ENCODE data around the gene FZD8. TPM values are rescaled to one million over a fixed set of nuclear protein-coding genes. Genes with fewer than 3 reads are reported as not detected.

FZD8 gene
- total RNA-seq, 1 experiment from 2014 or later = 13.8 TPM

DNA sequence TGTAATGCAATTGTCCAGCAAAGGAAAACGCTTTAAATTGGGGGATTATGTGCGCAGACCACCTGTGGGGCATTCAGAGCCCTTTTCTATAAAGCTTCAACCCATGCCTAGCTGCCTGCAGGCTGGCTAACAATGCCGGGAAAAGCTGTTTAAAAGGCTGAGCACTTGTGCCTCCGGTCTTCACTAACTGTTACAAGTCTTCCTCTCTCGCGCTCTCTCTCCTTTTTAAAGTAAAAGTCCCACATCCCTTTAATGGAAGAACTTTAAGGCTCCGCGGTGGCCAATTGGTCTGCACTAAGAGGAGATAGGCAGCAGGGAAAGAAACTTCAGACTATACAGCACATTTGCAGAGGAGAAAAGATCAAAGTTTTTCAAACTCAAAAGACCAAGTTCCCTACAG, 4.6 kb downstream of the FZD8 start:
- peak overlapping the region; percentile 48 for H3K4me2 ChIP-seq (ENCODE audit: insufficient read depth, insufficient read length, low read length)
- H2BK20ac ChIP-seq (ENCODE audit: low read depth, low read length, poor library complexity, severe bottlenecking) = no peak overlapping the region
- TF ChIP-seq, protein P1, sequence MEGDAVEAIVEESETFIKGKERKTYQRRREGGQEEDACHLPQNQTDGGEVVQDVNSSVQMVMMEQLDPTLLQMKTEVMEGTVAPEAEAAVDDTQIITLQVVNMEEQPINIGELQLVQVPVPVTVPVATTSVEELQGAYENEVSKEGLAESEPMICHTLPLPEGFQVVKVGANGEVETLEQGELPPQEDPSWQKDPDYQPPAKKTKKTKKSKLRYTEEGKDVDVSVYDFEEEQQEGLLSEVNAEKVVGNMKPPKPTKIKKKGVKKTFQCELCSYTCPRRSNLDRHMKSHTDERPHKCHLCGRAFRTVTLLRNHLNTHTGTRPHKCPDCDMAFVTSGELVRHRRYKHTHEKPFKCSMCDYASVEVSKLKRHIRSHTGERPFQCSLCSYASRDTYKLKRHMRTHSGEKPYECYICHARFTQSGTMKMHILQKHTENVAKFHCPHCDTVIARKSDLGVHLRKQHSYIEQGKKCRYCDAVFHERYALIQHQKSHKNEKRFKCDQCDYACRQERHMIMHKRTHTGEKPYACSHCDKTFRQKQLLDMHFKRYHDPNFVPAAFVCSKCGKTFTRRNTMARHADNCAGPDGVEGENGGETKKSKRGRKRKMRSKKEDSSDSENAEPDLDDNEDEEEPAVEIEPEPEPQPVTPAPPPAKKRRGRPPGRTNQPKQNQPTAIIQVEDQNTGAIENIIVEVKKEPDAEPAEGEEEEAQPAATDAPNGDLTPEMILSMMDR (conservative IDR thresholded peaks at IDR 0.05) = no peak
- no peak overlapping the region for H2AK5ac ChIP-seq (ENCODE audit: insufficient read length, low read length)
- H2AFZ ChIP-seq (ENCODE audit: low read length) = no peak overlapping the region
- H3K79me2 ChIP-seq (ENCODE audit: insufficient read depth, low read length) = no peaks in the 10 kb centered on the region
- H3K27me3 ChIP-seq (ENCODE audit: insufficient read depth, low read length) = peaks cover 6% of the 10 kb centered on the region; the same call in 1 of the 2 replicates
- Mint-ChIP-seq H3K36me3 (ENCODE audit: insufficient read depth in 1 of 3, low read depth in 3 of 3) (no peaks in the 10 kb centered on the region; a peak in 1 of 7 replicates), H3K9me3 (no peaks in the 10 kb centered on the region), H3K4me1 (peaks cover 44 to 45% of the 10 kb centered on the region in 2 experiments), H3K27me3 (ENCODE audit: low read depth) (peaks cover 13% of the 10 kb centered on the region), H3K4me3 (peak overlapping the region; percentile 41 to 72), H3K27ac (peak overlapping the region; percentile 19 to 94 (median 40); a peak in 4 of 7 replicates)
- no peaks in the 10 kb centered on the region for H3K79me1 ChIP-seq (ENCODE audit: insufficient read depth, low read depth, low read length, poor library complexity, severe bottlenecking)
- no peak overlapping the region for H3K4ac ChIP-seq (ENCODE audit: low read depth, low read length)
- no peaks in the 10 kb centered on the region for H4K20me1 ChIP-seq (ENCODE audit: control insufficient read depth, insufficient read depth, insufficient read length)
- H2BK12ac ChIP-seq (ENCODE audit: insufficient read length, low read depth, low read length) = no peak overlapping the region
- no CpG with 5 or more reads among the region's 8 CpGs for WGBS (ENCODE audit: extremely low coverage, insufficient read length, low lambda C conversion rate)
- H3K27ac ChIP-seq (ENCODE audit: insufficient read length, low read depth, low read length) = no peak overlapping the region
- H3K14ac ChIP-seq (ENCODE audit: insufficient read depth, low read length) = no peak overlapping the region
- H3K23me2 ChIP-seq (ENCODE audit: insufficient read length, low read depth, low read length, poor library complexity, severe bottlenecking) = peaks cover 3% of the 10 kb centered on the region
- H3K18ac ChIP-seq (ENCODE audit: insufficient read length, low read depth, low read length) = no peak overlapping the region
- H3K56ac ChIP-seq (ENCODE audit: insufficient read length, low read depth, low read length) = no peak overlapping the region
- H2BK5ac ChIP-seq (ENCODE audit: insufficient read length, low read length) = no peak overlapping the region
- H4K8ac ChIP-seq (replicated peaks; ENCODE audit: insufficient read length, low read depth, low read length) = no peak overlapping the region
- H3K9ac ChIP-seq (ENCODE audit: extremely low read depth, insufficient read length, low read length) = no peak overlapping the region
- H2BK120ac ChIP-seq (ENCODE audit: low read depth, low read length, poor library complexity, severe bottlenecking) = no peak overlapping the region
- H3K4me1 ChIP-seq (ENCODE audit: insufficient read depth, low read length) = peaks cover 7% of the 10 kb centered on the region; the same call in 1 of the 2 replicates
- H3K9me3 ChIP-seq (ENCODE audit: control insufficient read depth, low read depth, low read length) = no peaks in the 10 kb centered on the region
- no peak overlapping the region for H3T11ph ChIP-seq (ENCODE audit: low read length)
- H2BK15ac ChIP-seq (ENCODE audit: low read depth, low read length) = no peak overlapping the region
- H4K91ac ChIP-seq (ENCODE audit: insufficient read length, low read depth, low read length) = no peak overlapping the region
- no peak overlapping the region for H3K23ac ChIP-seq (ENCODE audit: insufficient read length, low read depth, low read length)
- H4K5ac ChIP-seq (ENCODE audit: insufficient read length, low read depth, low read length) = no peak overlapping the region
- peak; percentile 74 for DNase-seq

Data from H9 (cell line).